DLD1 (cell line): ENCODE measurements around the gene YY1.
"Not testable (repeated sequence)": the region's sequence is repeated elsewhere in the genome, so short reads cannot be mapped to it uniquely, and the experiment has no call there.

ENCODE experiments used
- in situ Hi-C: cut with HindIII; loops from 2 replicates; pipeline ENCODE4 v1.10.0; 2017; ENCODE audit warnings: low sequenced_read_pairs

YY1 gene

DNA sequence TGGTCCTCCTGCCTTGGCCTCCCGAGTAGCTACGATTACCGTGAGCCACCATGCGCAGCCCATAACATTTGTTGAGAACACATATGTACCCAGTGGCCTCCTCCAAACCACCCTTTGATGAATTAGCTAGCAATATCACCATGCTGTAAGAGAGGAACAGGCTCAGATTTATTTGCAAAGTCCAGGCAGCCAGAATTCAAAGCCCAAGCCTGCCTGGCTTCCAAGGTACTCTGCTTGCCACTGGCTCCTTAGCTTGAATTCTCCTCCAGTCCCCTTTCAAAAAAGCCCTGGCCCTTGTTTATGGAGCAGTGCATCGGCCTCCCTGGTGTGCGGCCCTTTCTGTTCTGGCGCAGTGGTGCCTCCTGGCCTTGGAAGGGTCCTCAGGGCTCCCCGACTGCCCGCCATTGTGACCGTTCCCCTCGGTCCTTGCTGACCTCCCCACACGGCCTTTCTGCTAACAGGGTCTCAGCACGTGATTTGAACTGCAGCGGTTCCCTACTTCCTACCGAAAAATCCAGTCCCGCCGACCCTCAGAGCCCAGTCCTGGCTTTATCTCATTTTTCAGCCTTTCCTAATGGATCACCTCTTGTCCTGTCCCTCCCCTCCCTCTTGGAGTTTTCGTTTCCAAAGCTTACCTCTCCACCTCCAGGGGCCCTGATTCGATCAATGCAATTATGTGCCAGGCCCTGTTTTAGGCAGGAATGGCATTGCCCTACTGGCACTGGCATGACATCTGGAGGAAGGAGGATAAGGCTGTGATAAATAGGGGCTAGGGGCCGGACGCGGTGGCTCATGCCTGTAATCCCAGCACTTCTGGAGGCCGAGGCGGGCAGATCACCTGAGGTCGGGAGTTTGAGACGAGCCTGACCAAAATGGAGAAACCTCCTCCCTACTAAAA, 45.3 kb downstream of the YY1 start:
- in situ Hi-C loops: no loop called here

DNA sequence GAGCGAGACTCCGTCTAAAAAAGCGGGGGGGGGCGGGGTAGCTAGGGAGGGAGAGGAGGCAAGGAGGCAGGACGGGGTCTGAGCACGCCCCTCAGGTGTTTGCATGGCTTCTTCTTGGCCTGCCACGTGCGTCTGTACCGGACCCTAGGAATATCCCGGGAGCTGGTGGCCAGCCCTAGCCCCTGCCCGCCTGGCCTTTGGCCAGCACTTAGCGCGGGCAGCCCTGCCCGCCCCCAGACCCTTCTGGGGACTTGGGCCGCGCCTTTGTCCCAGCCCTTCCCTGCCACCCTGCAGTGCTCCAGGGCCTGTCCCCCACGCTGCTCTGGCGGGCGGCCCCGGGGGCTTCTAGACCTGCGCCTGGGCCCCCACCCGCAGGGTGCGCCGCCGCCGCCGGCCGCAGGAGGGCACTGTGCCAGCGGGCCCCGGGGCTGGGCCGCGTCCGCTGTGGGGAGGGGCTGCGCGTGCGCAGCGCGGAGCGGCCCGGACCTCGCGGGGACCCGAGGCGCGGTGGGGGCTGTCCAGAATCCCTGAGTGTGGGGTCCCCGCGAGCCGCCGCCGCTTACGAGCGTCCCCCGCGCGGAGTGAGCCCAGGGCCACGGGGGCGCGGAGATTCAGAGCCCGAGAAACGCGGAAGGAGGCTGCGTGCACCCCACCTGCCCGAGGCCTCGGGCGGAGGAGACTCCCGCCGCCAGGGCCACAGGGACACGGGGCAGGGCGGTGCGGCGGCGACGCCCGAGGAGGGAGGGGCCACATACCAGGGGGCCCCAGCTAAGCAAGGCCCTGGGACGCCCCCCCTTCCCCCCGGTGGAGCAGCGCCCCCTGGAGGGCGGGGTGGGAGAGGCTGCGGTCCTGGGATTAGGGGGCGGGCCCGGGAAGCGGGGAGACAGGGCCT, 46.3 kb downstream of the YY1 start:
- in situ Hi-C loops: no loop called here

DNA sequence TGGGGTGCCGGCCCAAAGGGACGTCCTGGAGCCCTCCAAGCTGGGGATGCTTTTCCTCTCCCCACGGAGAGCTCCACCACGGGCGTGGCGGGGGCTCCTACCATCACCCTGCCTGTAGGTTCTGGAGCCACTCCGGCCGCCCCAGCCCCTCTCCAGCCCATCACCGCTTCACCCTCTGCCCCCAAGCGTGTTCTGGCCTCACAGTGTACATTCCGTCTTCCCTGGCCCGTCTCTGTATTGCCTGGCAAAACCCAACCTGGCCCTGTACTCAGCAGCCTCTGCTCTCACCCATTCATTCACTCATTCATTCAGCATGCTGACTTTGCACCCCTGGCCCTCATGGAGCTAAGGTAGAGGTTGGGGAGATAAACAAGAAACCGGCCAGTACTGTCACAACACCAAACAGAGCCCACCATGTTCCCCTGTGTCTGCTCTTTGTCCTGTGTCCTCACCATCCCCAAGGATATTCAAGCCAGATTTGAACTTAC, 47.0 kb downstream of the YY1 start:
- in situ Hi-C loops: no loop called here

DNA sequence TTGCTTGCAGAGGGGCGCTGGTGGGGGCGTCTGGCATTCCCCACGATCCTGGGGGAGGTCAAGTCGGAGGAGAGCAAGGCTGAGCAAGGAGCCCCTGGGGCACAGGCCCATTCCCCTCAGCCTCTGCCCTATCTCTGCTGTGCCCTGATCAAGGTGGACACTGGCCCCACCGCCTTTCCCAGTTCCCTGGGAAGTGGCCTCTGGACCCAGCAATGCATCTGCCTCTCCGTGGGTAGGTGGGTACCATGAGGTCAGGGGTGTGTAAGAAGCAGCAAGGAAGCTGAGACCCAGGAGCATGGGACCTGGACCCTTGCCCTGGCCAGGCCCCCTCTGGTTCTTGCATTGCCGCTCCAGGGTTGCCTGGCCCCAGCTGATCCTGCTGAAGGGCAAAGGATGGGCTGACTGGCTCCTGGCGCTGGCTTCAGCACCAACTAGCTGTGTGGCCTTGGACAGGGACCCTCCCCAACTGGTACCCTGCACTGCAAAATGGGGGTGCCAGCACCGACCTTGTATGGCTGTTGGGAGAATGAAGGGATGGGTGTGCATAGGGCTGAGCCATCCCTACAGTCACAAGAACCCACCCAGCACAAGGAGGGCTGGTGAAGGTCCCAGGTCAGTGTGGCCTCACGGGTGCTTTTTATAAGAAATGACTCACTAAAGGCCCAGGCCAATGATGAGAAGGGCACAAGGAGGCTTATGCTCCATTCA, 47.7 kb downstream of the YY1 start:
- in situ Hi-C loops: no loop called here

DNA sequence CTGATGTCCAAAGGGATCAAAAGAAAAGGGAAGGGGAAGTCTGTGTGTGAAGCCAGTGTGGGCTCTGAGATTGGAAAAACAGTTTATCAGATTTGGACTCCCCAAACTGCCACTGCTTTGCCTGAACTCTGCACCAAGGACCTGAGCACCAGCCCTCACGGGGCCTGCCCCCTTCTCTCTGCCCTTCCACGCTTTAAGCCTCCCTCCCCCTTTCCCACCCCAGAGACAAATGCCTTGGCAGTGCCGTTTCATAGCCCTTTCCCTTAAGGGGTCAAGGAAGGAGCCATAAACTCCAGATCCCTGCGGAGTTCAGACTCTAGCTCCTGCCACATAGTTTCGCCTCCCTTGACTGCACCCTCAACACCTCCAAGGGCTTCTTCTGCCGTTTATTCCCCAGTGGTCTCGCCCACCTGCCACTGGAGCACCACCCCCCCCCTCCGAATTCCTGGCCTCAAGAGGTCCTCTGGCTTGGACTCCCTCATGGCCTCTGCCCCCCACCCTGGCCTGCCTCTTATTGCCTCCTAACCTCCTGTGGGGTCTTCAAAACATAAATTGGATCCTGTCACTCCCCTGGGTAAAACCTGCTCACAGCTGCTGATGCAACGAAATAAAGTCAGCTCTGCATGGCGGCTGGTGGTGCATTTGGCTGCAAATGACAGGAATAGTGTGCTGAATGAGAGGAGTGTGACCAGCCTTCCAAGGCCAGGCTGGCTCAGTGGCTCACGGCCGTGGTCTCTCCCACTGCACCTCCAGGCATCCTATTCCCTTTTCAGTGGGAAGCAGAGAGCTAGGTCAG, 48.5 kb downstream of the YY1 start:
- in situ Hi-C loops: no loop called here

DNA sequence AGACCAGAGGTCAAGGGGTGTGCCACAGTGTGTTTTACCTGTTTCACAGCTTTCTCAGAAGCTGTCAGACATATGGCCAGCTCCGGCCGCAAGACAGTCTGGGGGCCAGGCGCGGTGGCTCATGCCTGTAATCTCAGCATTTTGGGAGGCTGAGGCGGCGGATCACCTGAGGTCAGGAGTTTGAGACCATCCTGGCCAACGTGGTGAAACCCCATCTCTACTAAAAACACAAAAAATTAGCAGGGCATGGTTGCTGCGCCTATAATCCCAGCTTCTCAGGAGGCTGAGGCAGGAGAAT, 49.0 kb downstream of the YY1 start:
- in situ Hi-C loops: not testable (repeated sequence)

DNA sequence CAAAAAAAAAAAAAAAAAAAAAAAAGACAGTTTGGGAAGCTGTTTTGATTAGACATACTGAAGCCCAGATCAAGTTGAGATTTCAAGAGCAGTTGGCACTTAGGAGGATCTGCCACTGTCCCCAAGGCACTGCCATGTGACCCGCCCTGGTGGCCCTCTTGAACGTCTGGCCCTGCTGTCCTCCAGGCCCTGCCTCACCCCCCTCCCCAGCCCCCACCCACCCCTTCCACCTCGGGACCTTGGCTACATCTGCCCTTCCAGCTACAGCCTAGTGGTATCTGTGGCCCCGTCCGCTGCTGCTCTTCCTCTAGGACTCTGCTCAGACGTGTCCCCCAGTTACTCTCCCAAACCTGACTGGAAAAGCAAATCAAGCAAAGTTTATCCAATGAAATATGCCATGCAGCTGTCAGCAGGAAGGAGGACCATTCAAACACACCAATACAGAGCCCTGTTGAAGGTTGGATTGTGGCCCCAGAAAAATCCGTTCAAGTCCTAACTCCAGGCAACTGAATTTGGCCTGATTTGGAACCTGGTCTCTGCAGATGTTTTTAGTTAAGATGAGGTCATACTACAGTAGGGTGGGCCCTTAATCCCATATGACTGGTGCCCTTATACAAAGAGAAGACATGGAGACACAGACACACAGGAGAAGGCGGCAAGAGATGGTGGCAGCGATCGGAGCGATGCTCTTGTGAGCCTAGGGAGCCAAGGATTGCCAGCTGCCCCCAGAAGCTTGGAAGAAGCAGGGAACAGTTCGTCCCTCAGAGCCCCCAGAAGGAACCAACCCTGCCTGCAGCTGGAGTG, 49.6 kb downstream of the YY1 start:
- in situ Hi-C loops: no loop called here

DNA sequence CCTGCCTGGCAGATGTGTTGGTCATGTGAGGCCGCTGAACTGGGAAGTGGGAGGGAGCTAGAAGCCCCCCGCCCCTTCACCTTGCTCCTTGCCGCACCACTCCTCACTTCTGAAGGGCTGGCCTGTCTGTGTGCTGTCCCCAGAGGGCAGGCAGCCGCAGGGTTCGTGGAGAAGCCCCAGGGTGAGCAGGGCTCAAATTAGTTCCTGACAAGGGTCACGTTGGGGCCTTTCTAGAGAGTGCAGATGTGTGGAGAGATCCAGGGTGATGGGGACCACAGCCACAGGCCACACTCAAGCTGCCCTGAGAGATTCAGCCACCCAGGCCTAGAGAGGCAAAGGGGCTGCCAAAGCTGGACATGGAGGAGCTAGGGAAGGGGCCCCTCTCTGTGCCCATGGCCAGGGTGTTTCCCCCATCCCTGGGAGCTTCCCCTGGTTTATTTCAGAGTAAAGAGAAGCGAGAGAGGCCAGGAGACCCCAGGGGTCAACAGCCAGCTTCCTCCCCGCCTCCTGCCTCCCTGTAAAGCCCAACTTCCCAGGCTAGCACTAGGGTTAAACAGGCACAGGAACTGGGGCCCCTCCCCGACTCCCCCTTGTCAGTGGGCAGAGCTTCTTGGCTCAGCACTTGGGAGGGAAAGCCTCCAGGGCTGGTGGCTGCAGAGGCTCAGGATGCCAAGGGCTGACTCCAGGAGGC, 51.1 kb downstream of the YY1 start:
- in situ Hi-C loops: no loop called here

DNA sequence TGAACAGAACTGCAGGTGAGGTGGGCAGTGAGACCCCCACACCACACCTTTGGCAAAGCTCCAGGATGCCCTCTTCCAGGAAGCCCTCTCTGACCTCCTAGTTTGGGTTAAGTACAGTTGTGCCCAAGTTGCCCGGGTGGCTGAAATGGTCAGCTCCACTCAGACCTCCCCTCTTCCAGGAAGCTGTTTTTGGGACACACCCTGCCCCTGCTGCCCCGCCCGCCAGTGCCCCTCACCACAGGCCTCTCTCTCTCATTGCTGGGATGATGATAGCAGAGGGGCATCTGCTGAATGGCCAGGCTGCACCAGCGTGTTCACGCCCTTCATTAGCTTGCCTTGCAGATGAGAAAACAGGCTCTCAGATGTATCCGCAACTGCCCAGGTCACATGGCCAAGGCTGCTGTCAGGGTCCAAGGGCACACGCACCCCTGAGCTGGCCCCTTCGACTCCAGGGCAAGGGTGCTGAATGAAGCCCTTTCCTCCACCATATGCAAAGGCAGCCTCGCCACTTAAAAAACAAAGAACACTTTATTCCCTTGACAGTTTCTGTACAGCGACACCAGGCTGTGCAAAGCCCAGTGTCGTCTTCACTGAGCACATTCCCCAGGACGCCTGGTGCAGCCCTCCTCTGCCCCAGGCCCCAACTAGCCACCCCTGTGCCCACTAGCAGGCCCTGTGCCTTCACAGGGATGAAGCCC, 51.8 kb downstream of the YY1 start:
- in situ Hi-C loops: no loop called here

DNA sequence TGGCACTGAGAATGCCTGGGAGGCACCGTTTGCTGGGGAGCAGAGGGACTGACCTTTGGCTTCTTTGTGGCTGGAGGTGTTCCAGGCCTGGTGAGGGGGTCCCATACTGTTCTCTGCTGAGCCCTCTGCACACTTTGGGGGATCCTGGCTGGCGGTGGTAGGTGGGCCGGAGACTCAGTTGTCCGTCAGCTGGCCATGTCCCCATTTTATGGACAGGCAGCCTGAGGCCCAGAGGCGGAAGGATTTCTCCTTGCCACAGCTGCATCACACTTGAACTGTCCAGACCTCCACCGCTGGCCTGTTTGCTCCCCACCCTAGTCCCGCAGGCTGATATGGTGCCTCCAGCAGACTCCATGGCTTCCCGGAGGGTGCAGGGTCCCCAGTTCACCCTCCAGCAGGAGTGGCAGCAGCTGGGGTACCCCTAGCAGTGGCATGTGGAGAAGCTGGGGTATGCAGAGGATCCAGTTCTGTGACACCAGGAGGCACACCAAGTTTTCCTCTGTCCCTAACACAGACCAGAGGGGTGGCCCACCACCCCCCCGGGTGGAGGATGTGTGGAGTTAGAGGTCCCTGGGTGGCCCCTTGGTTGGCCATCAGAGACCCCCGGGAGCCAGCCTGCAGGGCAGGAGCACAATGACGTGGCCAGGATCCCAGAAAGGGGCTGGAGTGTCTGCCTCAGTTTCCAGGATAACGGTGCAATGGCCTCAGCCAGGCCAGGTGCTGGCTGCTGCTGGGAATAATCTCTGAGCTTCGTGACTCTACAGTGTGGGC, 52.5 kb downstream of the YY1 start:
- in situ Hi-C loops: no loop called here

DNA sequence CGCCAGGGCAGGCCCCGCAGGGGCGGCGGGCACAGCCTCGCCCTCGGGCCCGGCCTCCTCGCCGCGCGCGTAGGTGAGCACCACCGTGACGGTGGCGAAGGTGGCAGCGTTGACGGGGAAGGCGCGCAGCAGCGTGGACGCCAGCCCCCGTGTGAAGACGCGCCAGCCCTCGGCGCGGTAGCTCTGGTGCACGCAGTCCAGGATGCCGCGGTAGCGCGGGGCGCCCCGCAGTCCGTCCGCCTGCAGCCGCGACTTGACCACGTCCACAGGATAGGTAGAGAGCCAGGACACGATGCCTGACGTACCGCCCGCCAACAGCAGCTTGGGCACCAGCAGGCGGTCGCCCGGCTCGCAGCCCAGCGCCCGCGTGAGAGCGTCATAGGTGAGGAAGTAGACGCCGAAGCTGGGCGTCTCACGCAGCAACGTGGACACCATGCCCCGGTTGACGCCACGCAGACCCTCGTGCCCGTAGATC, 53.4 kb downstream of the YY1 start:
- in situ Hi-C loops: no loop called here

DNA sequence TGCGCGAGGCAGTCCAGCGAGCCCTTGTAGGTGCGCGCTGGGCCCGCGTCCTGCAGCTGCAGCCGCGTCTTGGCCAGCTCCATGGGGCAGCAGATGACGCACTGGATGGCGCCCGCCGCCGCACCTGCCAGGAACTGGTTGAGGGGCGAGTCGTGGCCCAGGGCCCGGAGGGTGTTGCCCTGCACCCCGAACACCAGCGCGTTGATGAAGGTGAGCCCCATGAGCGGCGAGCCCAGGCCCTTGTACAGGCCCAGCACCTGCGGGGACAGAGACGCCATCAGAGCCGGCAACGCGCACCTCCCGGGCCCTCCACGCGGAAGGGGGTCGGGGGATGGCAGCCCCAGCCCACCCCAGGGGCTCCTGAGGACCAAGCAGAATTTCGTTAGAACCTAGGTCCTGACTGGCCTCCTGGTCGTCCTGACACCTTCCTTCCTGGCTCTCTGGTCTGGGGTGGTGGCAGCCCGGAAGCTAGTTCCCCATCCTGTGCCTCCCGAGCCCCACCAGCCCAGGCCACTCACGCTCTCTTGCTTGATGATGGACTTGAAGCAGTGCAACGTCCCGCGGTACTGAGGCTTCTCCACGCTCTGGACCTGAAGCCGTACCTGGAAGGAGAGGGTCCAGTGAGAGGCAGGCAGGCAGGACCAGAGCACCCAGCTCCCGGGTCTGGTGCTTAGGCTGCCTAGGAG, 54.0 kb downstream of the YY1 start:
- in situ Hi-C loops: no loop called here

DNA sequence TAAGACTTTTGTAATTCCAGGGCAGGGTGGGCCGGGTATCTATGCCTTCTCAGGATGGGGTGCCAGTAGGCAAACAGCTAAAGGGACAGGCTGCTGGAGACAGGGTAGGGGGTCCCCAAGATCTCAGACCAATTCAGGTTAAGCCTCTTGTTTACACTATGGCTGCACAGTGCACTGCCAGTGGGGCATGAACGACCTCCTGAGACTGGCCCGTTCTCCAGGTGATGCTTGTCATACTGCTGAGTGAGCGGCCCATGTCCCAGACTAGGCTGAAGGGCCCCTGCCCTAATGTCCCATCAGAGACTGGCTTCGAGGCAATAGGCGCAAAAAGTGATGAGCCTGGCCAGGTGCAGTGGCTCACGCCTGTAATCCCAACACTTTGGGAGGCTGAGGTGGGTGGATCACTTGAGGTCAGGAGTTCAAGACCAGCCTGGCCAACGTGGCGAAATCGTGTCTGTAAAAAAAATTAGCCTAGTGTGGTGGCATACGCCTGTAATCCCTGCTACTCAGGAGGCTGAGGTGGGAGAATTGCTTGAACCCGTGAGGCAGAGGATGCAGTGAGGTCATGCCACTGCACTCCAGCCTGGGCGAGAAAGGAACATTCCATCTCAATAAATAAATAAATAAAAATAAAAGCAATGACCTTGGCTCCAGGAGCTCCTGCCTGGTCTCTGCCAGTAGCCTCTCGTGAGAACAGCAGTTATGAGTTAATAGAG, 54.7 kb downstream of the YY1 start:
- in situ Hi-C loops: no loop called here

DNA sequence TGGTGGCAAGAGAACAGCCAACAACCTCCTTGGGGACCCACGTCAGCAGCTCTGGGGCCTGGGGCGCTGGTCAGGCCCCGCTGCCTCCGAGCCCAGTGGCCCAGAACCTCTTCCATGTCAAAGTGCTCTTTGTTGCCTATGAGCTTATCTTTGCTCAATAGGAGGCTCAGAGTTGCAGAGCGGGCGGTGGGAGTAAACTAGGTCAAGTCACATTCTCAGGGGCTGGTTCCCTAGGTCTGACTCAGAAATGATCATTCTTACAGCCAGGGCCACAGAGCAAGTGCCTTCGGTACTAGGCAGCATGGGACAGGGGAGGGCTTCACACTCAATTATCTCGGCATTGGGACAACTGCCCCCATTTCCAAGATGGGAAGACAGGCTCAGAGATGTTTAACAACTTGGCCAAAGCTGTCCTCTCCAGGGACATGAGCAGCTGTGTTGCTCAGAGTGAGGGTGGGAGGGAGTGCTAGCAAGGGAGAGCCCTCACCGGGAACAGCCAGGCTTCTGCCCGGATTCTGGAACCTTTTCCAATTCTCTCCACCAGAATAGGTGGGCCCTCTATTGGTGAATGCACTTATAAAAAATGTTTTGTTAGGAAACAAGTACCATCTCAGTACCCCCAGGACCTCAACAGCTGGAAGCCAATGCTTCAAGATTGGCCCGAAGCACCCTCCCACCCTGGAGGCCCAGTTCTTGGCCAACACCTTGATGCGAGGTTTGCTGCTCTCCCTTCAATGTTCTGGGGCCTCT, 55.4 kb downstream of the YY1 start:
- in situ Hi-C loops: no loop called here

DNA sequence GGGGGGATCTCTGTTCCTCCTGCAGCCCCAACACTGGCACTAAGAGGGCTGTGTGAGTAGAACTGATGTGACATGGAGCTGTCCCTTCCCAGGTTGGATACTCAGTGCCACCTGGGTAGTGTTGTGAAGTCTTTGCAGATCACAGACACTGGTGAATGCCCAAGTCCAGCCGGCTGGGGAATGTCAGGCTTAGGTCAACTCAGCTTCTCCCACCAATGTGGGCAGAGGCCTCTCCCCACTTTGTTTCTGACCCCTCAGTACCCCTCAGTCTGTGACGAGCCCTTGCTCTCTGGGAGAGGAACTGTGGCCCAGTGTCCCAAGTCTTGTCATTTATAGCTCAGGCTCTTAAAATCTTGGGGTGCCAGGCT, 56.0 kb downstream of the YY1 start:
- in situ Hi-C loops: no loop called here
